Nephron (organoid): ENCODE results near the gene CBX1.
A peak's percentile ranks its signal among the peaks of the same experiment; 100 is the strongest.
"Not testable (repeated sequence)": the region's sequence is repeated elsewhere in the genome, so short reads cannot be mapped to it uniquely, and the experiment has no call there.

ENCODE experiments used
- H3K27ac Mint-ChIP-seq, 3 experiments: 2 replicates each; pipeline ENCODE4 v1.8.0; 2020; ENCODE audit warnings: mixed read lengths in 3 of 3, mild to moderate bottlenecking in 2 of 3, moderate library complexity in 1 of 3
- H3K27me3 Mint-ChIP-seq: 2 replicates; pipeline ENCODE4 v1.8.0; 2021; ENCODE audit warnings: low read depth, mild to moderate bottlenecking, moderate library complexity, mixed read lengths
- H3K36me3 Mint-ChIP-seq: 2 replicates; pipeline ENCODE4 v1.8.0; 2020; ENCODE audit warnings: low read depth, mixed read lengths
- H3K4me1 Mint-ChIP-seq: 2 replicates; pipeline ENCODE4 v1.8.0; 2020; ENCODE audit warnings: mixed read lengths
- H3K4me3 Mint-ChIP-seq, 3 experiments: 2 replicates each; pipeline ENCODE4 v1.8.0; 2020; ENCODE audit warnings: mild to moderate bottlenecking in 3 of 3, mixed read lengths in 3 of 3, moderate library complexity in 2 of 3
- H3K9me3 Mint-ChIP-seq: 2 replicates; pipeline ENCODE4 v1.8.0; 2020; ENCODE audit warnings: mixed read lengths
- CTCF ChIP-seq, 3 experiments: fragments of 200-600 bp; sonication (generic); IDR thresholded peaks; one replicate each; pipeline ENCODE4 v1.5.0; 2021; ENCODE audit warnings: antibody characterized with exemption in 3 of 3; ENCODE audit not compliant: unreplicated experiment in 3 of 3

Gene CBX1

GRCh38 chr17:48043176-48043575 is 58.1 kb downstream of the CBX1 start:
- Mint-ChIP-seq H3K36me3 (no peaks in the 10 kb centered on the region), H3K27ac (no peak overlapping the region)

GRCh38 chr17:48038687-48039086 is 62.6 kb downstream of the CBX1 start:
- peak overlapping the region; percentile 86 to 93 (median 89) for H3K4me3 Mint-ChIP-seq
- peaks cover 16% of the 10 kb centered on the region for H3K4me1 Mint-ChIP-seq
- no peaks in the 10 kb centered on the region for H3K9me3 Mint-ChIP-seq
- H3K27me3 Mint-ChIP-seq = peaks cover 10% of the 10 kb centered on the region
- H3K27ac Mint-ChIP-seq = peak overlapping the region in 2 of 3 experiments; percentile 62 to 93
- H3K36me3 Mint-ChIP-seq = no peaks in the 10 kb centered on the region
- TF ChIP-seq CTCF (IDR thresholded peaks at IDR 0.05; ENCODE audit: unreplicated experiment in 3 of 3) = no peak

More at GRCh38 chr17:48043176-48043575, 58.1 kb downstream of the CBX1 start:
- Mint-ChIP-seq H3K4me3 (no peak overlapping the region), H3K4me1 (peaks cover 28% of the 10 kb centered on the region), H3K27me3 (peaks cover 3% of the 10 kb centered on the region), H3K9me3 (no peaks in the 10 kb centered on the region)
- TF ChIP-seq CTCF (IDR thresholded peaks at IDR 0.05; ENCODE audit: unreplicated experiment in 3 of 3) = no peak

GRCh38 chr17:48037838-48038323 is 63.4 kb downstream of the CBX1 start:
- Mint-ChIP-seq H3K36me3 (no peaks in the 10 kb centered on the region), H3K9me3 (no peaks in the 10 kb centered on the region), H3K27ac (peak overlapping the region; percentile 32 to 93 (median 62)), H3K4me3 (peak overlapping the region; percentile 86 to 93 (median 89)), H3K4me1 (peaks cover 16% of the 10 kb centered on the region), H3K27me3 (peaks cover 14% of the 10 kb centered on the region)
- TF ChIP-seq CTCF (IDR thresholded peaks at IDR 0.05; ENCODE audit: unreplicated experiment in 3 of 3) = no peak

GRCh38 chr17:48037036-48037837 is 64.0 kb downstream of the CBX1 start, which contains the start of gene COPZ2:
Gene COPZ2 (minus strand): TSS chr17:48037797. CDS start chr17:48037777, 20 bp downstream.
- Mint-ChIP-seq H3K4me3 (peak within 1 kb of the TSS; percentile 86 to 93 (median 89)), H3K4me1 (peaks cover 16% of the 10 kb centered on the region), H3K9me3 (no peaks in the 10 kb centered on the region), H3K36me3 (no peaks in the 10 kb centered on the region), H3K27me3 (peaks cover 14% of the 10 kb centered on the region), H3K27ac (peak within 1 kb of the TSS; percentile 32 to 93 (median 62))
- peak; percentile 46 to 58 (median 53) for TF ChIP-seq CTCF (IDR thresholded peaks at IDR 0.05; ENCODE audit: unreplicated experiment in 3 of 3)

- no peak for TF ChIP-seq CTCF (IDR thresholded peaks at IDR 0.05; ENCODE audit: unreplicated experiment in 3 of 3)
- H3K27me3 Mint-ChIP-seq = peaks cover 14% of the 10 kb centered on the region
- H3K27ac Mint-ChIP-seq = peak overlapping the region in 2 of 3 experiments; percentile 58 to 59
- H3K36me3 Mint-ChIP-seq = no peaks in the 10 kb centered on the region
- H3K9me3 Mint-ChIP-seq = no peaks in the 10 kb centered on the region
- peaks cover 16% of the 10 kb centered on the region for H3K4me1 Mint-ChIP-seq
- peak overlapping the region; percentile 75 to 89 (median 86) for H3K4me3 Mint-ChIP-seq
Observed at GRCh38 chr17:48036693-48037035, 64.6 kb downstream of the CBX1 start.

GRCh38 chr17:48034734-48035133 is 66.5 kb downstream of the CBX1 start:
- not testable (repeated sequence) for H3K4me3 Mint-ChIP-seq, H3K36me3 Mint-ChIP-seq
- peaks cover 23% of the 10 kb centered on the region for H3K4me1 Mint-ChIP-seq

More at GRCh38 chr17:48034734-48035133, 66.5 kb downstream of the CBX1 start:
- peaks cover 14% of the 10 kb centered on the region for H3K27me3 Mint-ChIP-seq
- not testable (repeated sequence) for H3K27ac Mint-ChIP-seq, H3K9me3 Mint-ChIP-seq
